Liver (tissue), 3 donors: ENCODE measurements around the gene ACSM6.

Source experiments
- CTCF ChIP-seq: fragments of 150-350 bp; IDR thresholded peaks from 2 replicates; pipeline ENCODE4 v1.5.1; 2017; ENCODE audit warnings: improper control_type of control experiment, low read depth, low read length; ENCODE audit not compliant: missing input control
- GABPA ChIP-seq, 2 donors: IDR thresholded peaks in 1 of 2; conservative IDR thresholded peaks in 1 of 2; 2 replicates each; pipeline ENCODE4 v1.6.1; 2016; ENCODE audit warnings: antibody characterized with exemption in 2 of 2, mild to moderate bottlenecking in 1 of 2, moderate library complexity in 1 of 2
- JUND ChIP-seq, 2 donors: IDR thresholded peaks; 2 replicates each; pipeline ENCODE4 v1.6.1; 2016; ENCODE audit warnings: antibody characterized with exemption in 2 of 2
- MAX ChIP-seq: IDR thresholded peaks from 2 replicates; pipeline ENCODE4 v1.6.1; 2016; ENCODE audit warnings: antibody characterized with exemption
- RAD21 ChIP-seq, 2 donors: IDR thresholded peaks; 2 replicates each; pipeline ENCODE4 v1.6.1; 2016; ENCODE audit warnings: antibody characterized with exemption in 2 of 2, mild to moderate bottlenecking in 2 of 2
- REST ChIP-seq: IDR thresholded peaks from 2 replicates; pipeline ENCODE4 v1.6.1; 2016; ENCODE audit warnings: antibody characterized with exemption, mild to moderate bottlenecking
- TAF1 ChIP-seq: conservative IDR thresholded peaks from 2 replicates; pipeline ENCODE4 v1.6.1; 2016; ENCODE audit warnings: antibody characterized with exemption, mild to moderate bottlenecking
- YY1 ChIP-seq: IDR thresholded peaks from 2 replicates; pipeline ENCODE4 v1.6.1; 2016; ENCODE audit warnings: antibody characterized with exemption, mild to moderate bottlenecking
- ZBTB33 ChIP-seq: IDR thresholded peaks from 2 replicates; pipeline ENCODE4 v1.6.1; 2016; ENCODE audit warnings: antibody characterized with exemption
- donor health status: healthy.
- donor health status: healthy.

DNA sequence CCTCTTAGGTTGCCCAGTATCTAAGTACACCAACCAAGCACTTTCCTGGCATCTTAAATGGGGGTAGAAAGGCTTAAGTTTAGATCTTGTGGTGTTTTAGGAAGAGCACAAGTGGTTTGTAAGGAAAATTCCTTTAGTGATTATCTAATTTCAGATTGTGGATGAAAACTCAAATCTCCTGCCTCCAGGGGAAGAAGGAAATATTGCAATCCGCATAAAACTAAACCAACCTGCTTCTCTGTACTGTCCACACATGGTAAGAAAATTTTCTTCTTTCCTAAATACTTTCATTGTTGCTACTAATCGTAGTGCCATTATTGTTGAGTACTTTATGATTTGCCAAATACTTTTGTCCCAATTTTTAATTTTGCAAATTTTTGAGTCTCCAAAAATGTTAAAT, 31.1 kb downstream of the ACSM6 start:
- TF ChIP-seq CTCF (no peak), RAD21 (IDR thresholded peaks at IDR 0.05) (no peak), JUND (IDR thresholded peaks at IDR 0.05) (no peak), TAF1 (no peak), REST (no peak), ZBTB33 (no peak), YY1 (no peak), MAX (no peak), GABPA (IDR thresholded peaks at IDR 0.05 in 1 of 2, conservative IDR thresholded peaks at IDR 0.05 in 1 of 2) (no peak)
